Neural progenitor cell (in vitro differentiated cells): ENCODE data around the gene PLEKHJ1. TPM values are rescaled to one million over a fixed set of nuclear protein-coding genes. Genes with fewer than 3 reads are reported as not detected.
A peak's percentile ranks its signal among the peaks of the same experiment; 100 is the strongest.

Experiments
- DNase-seq: peaks from one replicate; pipeline ENCODE4 v3.0.0-alpha.2; 2016; ENCODE audit warnings: low spot score
- H2AFZ ChIP-seq: fragments of 200-600 bp; sonication (generic); replicated peaks from 2 replicates; pipeline ENCODE4 v1.6.1; 2016; ENCODE audit warnings: antibody characterized with exemption
- H3F3A ChIP-seq: fragments of 200-600 bp; sonication (generic); 2 replicates; pipeline ENCODE4 v1.6.1; 2016; ENCODE audit warnings: antibody characterized with exemption, low read depth
- H3K27ac ChIP-seq: fragments of 200-600 bp; sonication (generic); 2 replicates; pipeline ENCODE4 v1.5.1; 2016; ENCODE audit warnings: mild to moderate bottlenecking
- H3K27me3 ChIP-seq: fragments of 200-600 bp; sonication (generic); 2 replicates; pipeline ENCODE4 v1.6.1; 2016; ENCODE audit warnings: mild to moderate bottlenecking, moderate library complexity
- H3K36me3 ChIP-seq: fragments of 200-600 bp; sonication (generic); 2 replicates; pipeline ENCODE4 v1.5.1; 2016
- H3K4me1 ChIP-seq: fragments of 200-600 bp; sonication (generic); 2 replicates; pipeline ENCODE4 v1.6.1; 2016; ENCODE audit warnings: mixed run types
- H3K4me2 ChIP-seq: fragments of 200-600 bp; sonication (generic); 2 replicates; pipeline ENCODE4 v1.6.1; 2016
- H3K4me3 ChIP-seq: fragments of 200-600 bp; sonication (generic); 2 replicates; pipeline ENCODE4 v1.5.1; 2016
- H3K79me2 ChIP-seq: fragments of 200-600 bp; sonication (generic); 2 replicates; pipeline ENCODE4 v1.6.1; 2016; ENCODE audit warnings: low read depth
- H3K9ac ChIP-seq: fragments of 200-600 bp; sonication (generic); 2 replicates; pipeline ENCODE4 v1.6.1; 2016
- H3K9me3 ChIP-seq: fragments of 200-600 bp; sonication (generic); 2 replicates; pipeline ENCODE4 v1.5.1; 2016; ENCODE audit warnings: low read depth
- H4K20me1 ChIP-seq: fragments of 200-600 bp; sonication (generic); 2 replicates; pipeline ENCODE4 v1.6.1; 2016; ENCODE audit warnings: low read depth
- H3K27ac Mint-ChIP-seq: 3 replicates; pipeline ENCODE4 v1.8.0; 2021; ENCODE audit warnings: mixed read lengths
- H3K27me3 Mint-ChIP-seq: 2 replicates; pipeline ENCODE4 v1.8.0; 2022; ENCODE audit warnings: low read depth, mild to moderate bottlenecking, inconsistent platforms, moderate library complexity, mixed read lengths; ENCODE audit not compliant: insufficient read depth
- H3K36me3 Mint-ChIP-seq: 3 replicates; pipeline ENCODE4 v1.8.0; 2021; ENCODE audit warnings: mixed read lengths
- H3K4me1 Mint-ChIP-seq: 3 replicates; pipeline ENCODE4 v1.8.0; 2021; ENCODE audit warnings: mixed read lengths
- H3K4me3 Mint-ChIP-seq: 3 replicates; pipeline ENCODE4 v1.8.0; 2021; ENCODE audit warnings: mild to moderate bottlenecking, moderate library complexity, mixed read lengths
- H3K9me3 Mint-ChIP-seq: 3 replicates; pipeline ENCODE4 v1.8.0; 2020; ENCODE audit warnings: mixed read lengths
- EZH2 ChIP-seq: fragments of 200-600 bp; sonication (generic); IDR thresholded peaks from 2 replicates; pipeline ENCODE4 v1.6.1; 2017; ENCODE audit warnings: antibody characterized with exemption, mild to moderate bottlenecking, moderate library complexity
- EZH2phosphoT487 ChIP-seq: fragments of 200-600 bp; sonication (generic); IDR thresholded peaks from 2 replicates; pipeline ENCODE4 v1.6.1; 2017; ENCODE audit warnings: antibody characterized with exemption
- total RNA-seq: library from RNA; depleted of rRNA; stranded (reverse); fragments of >200 nt; gene quantifications from 2 replicates; pipeline ENCODE4 v1.2.3, GENCODE V29; 2015; ENCODE audit warnings: low replicate concordance
- TF ChIP-seq, protein P1 (sequence below): fragments of 200-600 bp; sonication (generic); IDR thresholded peaks from 2 replicates; pipeline ENCODE4 v1.5.1; 2017; ENCODE audit warnings: antibody characterized with exemption, mild to moderate bottlenecking

PLEKHJ1 gene
- total RNA-seq, 1 donor from 2014 or later, result 77.6 TPM

DNA sequence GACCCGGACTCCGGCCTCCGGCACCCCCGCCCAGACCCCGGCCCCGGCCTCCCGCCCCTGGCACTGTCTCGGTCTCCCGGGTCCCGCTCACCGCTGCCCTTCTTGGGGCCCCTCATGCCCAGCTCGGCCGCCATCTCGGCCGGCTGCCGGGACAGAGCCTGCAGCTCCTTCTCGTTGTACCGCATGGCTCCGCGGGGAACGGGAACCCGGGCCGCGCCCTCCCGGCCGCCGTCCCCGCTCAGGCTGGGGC lies 140 bp downstream of the PLEKHJ1 start:
- TF ChIP-seq EZH2phosphoT487 (no peak), EZH2 (no peak)
- TF ChIP-seq, protein P1, sequence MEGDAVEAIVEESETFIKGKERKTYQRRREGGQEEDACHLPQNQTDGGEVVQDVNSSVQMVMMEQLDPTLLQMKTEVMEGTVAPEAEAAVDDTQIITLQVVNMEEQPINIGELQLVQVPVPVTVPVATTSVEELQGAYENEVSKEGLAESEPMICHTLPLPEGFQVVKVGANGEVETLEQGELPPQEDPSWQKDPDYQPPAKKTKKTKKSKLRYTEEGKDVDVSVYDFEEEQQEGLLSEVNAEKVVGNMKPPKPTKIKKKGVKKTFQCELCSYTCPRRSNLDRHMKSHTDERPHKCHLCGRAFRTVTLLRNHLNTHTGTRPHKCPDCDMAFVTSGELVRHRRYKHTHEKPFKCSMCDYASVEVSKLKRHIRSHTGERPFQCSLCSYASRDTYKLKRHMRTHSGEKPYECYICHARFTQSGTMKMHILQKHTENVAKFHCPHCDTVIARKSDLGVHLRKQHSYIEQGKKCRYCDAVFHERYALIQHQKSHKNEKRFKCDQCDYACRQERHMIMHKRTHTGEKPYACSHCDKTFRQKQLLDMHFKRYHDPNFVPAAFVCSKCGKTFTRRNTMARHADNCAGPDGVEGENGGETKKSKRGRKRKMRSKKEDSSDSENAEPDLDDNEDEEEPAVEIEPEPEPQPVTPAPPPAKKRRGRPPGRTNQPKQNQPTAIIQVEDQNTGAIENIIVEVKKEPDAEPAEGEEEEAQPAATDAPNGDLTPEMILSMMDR, result no peak
- Histone ChIP-seq H3K27ac (no peak overlapping the region), H3K4me3 (peak overlapping the region; percentile 72), H3K4me1 (peaks cover 44% of the 10 kb centered on the region), H3K9ac (peak overlapping the region; percentile 86), H3K27me3 (no peaks in the 10 kb centered on the region), H3K36me3 (no peaks in the 10 kb centered on the region), H3K9me3 (no peaks in the 10 kb centered on the region), H3K79me2 (peaks cover 66% of the 10 kb centered on the region), H4K20me1 (peaks cover 68% of the 10 kb centered on the region), H3F3A (peaks cover 42% of the 10 kb centered on the region), H3K4me2 (peak overlapping the region; percentile 97), H2AFZ (no peak overlapping the region)
- Mint-ChIP-seq H3K9me3 (no peaks in the 10 kb centered on the region), H3K27ac (no peak overlapping the region), H3K36me3 (peaks cover 13% of the 10 kb centered on the region), H3K4me1 (peaks cover 48% of the 10 kb centered on the region), H3K4me3 (peak overlapping the region; percentile 99), H3K27me3 (peaks cover 11% of the 10 kb centered on the region)
- DNase-seq, result no peak

DNA sequence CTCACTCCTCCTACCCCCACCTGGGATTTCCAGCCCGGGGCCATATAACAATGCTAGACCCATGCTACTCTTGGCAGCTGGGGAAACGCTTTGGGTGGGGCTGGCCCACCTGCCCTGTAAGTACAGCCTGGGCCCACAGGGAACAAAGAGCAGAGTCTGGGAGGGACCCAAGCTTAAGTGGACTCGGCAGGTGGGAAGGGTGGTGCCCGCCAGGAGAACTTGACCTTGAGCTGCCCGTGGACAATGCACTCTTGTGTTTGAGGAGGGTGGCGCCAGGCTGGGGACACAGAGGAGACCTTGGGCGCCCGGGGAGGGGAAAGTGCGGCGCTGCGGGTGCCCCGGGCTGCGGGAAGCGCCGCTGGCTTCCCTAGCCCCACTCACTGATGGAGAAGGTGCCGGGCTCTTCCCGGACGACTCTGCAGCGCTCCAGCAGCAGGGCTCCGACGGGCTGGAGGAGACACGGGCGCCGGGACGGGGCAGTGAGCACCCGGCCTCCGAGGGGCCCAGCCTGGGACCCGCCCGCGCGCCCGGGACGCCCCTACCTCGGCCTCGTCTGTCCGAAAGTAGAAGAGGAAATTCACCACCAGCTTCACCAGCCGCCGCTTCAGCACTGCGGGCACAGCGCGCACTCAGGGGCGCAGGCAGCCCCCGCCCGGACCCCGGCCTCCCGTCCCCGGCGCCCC lies 607 bp downstream of the PLEKHJ1 start:
- DNase-seq, result peak; percentile 37
- H3K4me3 Mint-ChIP-seq, result peak overlapping the region; percentile 99
- TF ChIP-seq EZH2 (no peak), EZH2phosphoT487 (no peak)
- TF ChIP-seq, protein P1, result no peak

DNA sequence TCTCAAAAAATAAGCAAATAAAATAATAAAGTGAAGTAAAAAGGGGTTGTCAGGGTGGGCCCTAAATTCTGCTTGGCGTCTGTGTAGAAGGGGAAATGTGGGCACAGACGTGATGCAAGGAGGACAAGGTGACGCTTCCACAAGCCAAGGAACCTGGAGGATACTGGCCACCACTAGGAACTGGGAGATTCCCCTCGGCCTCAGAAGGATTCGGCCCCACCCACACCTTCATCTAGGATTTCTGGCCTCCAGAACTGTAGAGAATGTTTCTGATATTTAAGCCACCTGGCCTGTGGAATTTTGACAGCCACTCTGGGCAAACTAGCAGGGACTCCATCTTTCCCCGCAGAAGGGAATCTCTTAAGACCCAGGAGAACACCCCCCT lies 1.1 kb downstream of the PLEKHJ1 start:
- peaks cover 56% of the 10 kb centered on the region for H3K79me2 ChIP-seq

More for the DNA sequence above, 607 bp downstream of the PLEKHJ1 start:
- peaks cover 63% of the 10 kb centered on the region for H4K20me1 ChIP-seq
- H3K27ac ChIP-seq, result no peak overlapping the region
- H3K79me2 ChIP-seq, result peaks cover 61% of the 10 kb centered on the region
- peak overlapping the region; percentile 86 for H3K9ac ChIP-seq
- H3K4me3 ChIP-seq, result peak overlapping the region; percentile 72
- H3K27me3 ChIP-seq, result no peaks in the 10 kb centered on the region
- H3F3A ChIP-seq, result peaks cover 42% of the 10 kb centered on the region
- no peaks in the 10 kb centered on the region for H3K36me3 ChIP-seq
- H3K27me3 Mint-ChIP-seq, result peaks cover 11% of the 10 kb centered on the region
- H3K9me3 Mint-ChIP-seq, result no peaks in the 10 kb centered on the region
- H3K36me3 Mint-ChIP-seq, result peaks cover 13% of the 10 kb centered on the region
- no peak overlapping the region for H2AFZ ChIP-seq
- H3K4me1 ChIP-seq, result peaks cover 39% of the 10 kb centered on the region
- H3K4me2 ChIP-seq, result peak overlapping the region; percentile 97
- peaks cover 44% of the 10 kb centered on the region for H3K4me1 Mint-ChIP-seq
- H3K27ac Mint-ChIP-seq, result peak overlapping the region; percentile 88
- H3K9me3 ChIP-seq, result no peaks in the 10 kb centered on the region

More for the DNA sequence above, 1.1 kb downstream of the PLEKHJ1 start:
- Mint-ChIP-seq H3K27me3 (peaks cover 11% of the 10 kb centered on the region), H3K4me1 (peaks cover 40% of the 10 kb centered on the region), H3K27ac (peak overlapping the region; percentile 88), H3K36me3 (peaks cover 16% of the 10 kb centered on the region), H3K4me3 (peak overlapping the region; percentile 99), H3K9me3 (no peaks in the 10 kb centered on the region)
- TF ChIP-seq, protein P1, result no peak
- TF ChIP-seq EZH2 (no peak), EZH2phosphoT487 (no peak)
- Histone ChIP-seq H3K36me3 (no peaks in the 10 kb centered on the region), H3K9me3 (no peaks in the 10 kb centered on the region), H3K4me2 (peak overlapping the region; percentile 97), H3K9ac (peak overlapping the region; percentile 86), H2AFZ (no peak overlapping the region), H3K4me3 (peak overlapping the region; percentile 72), H3F3A (peaks cover 42% of the 10 kb centered on the region), H3K4me1 (peaks cover 34% of the 10 kb centered on the region), H3K27ac (no peak overlapping the region), H3K27me3 (no peaks in the 10 kb centered on the region), H4K20me1 (peaks cover 58% of the 10 kb centered on the region)
- DNase-seq, result no peak
